T-helper 1 cell treated with Interleukin-12 subunit alpha and Interleukin-12 subunit beta and Interleukin-4 antibody, amounts not matched to agents 30 ng/mL and 1 ng/mL, for 36 hours (primary cell): ENCODE measurements around the gene ARPC1B. TPM values are rescaled to one million over a fixed set of nuclear protein-coding genes. Genes with fewer than 3 reads are reported as not detected.
"Not testable (repeated sequence)": the region's sequence is repeated elsewhere in the genome, so short reads cannot be mapped to it uniquely, and the experiment has no call there.

Source experiments
- intact Hi-C: fragments of 100-400 bp; cut with micrococcal nuclease; formaldehyde crosslinking; loops from one replicate; pipeline ENCODE4 v1.15.1; 2024
- total RNA-seq: library from RNA; stranded (reverse); gene quantifications from 2 replicates; pipeline ENCODE4 v1.2.3, GENCODE V29; 2022

The ARPC1B gene
- total RNA-seq, 1 donor from 2014 or later: 405 TPM

DNA sequence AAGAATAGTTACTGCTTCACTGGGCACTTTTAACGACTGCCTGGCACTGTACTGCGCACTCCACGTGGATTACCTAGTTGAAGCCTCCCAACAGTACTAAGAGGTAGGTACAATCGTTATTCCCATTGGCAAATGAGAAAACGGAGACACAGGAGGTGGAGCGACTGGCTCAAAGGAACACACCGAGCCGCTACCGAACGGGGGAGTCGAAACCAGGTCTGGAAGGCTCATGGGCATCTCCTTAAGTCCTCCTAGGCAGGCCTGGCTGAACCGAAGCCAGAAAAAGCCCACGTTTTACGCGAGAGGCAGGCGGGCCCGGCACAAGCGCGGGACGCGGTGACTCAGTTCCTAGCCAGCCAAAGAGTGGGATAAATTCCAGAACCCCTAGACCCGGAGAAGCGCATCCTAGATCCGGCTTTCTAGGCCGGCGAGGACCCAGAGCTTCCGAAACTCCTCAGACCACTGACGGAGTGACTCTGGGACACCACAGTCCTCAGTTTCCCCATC is 33.4 kb downstream of the ARPC1B start:
- intact Hi-C loops: loop anchor here (1.0 to 10.0 kb wide), 14 partner anchors 15 to 1020 kb away; partner anchors contain the start of genes ARPC1B, ATP5MF, CPSF4 and PTCD1

DNA sequence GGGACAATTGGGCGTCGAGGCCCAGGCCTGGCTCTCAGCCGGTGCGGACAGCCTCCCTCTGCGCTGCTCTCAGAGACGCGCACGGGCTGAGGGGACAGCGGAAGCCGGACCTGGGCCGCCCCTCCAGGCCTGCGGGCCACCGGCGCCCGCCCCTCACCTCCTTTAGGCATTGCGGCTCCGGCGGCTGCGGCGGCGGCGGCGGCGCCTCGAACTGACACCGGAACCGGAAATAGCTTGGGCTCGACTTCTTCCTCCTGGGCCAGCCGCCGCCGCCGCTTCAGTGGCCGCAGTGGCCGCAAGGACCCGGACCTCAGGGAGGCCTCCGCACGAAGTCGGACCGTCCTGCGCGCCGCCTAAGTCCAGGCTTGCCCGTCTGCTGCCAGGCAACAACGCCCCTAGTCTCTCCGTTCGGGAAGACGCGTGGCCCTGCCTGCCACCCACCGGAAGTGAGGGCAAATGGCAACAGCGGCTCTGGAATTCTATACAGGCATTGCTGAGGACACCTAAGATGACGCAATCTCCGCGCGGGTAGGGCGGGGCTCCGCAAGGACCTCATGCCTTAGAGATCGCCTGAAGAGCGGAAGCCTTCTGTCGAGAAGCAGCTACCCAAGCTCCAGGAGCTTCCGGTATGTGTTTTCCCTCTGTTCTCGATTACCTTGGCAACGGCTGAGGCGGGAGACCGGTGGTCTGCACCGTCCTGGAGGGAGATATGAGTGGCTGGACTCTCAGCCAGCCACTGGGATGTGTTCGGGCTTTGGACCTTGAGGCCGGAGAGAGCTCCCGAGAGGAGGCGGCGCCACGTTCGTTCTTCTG is 34.1 kb downstream of the ARPC1B start, which contains the start of the genes BUD31 and PDAP1:
Gene BUD31, plus strand, starts transcription at position 591 of the 813 bp plus-strand sequence. CDS start 2,124 bp downstream, outside the sequence.
Gene PDAP1, minus strand, starts transcription at position 219 of the 813 bp plus-strand sequence. Its CDS starts 49 bp downstream, at position 170.
- intact Hi-C loops: loop anchor here (1.0 to 10.0 kb wide), 15 partner anchors 15 to 1020 kb away; partner anchors contain the start of genes ARPC1B, ATP5MF, CPSF4 and PTCD1

DNA sequence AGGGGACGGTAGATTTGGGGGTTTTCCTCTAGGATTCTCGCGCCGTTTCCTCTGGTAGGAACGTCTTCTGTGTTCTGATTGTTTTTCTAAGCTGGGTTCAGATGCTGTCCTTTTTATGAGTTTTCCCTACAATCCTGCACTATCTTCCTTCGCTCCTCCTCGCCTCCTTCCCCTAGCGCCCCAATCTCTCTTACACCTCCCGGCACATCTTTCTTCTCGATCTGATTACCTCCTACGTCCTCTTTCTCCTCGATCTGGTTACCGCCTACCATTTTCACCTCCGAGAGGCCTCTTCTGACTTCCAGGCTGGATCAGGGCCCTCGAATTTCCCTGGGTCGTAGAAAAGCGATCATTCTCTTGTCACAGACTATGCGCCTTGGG is 34.7 kb downstream of the ARPC1B start:
- intact Hi-C loops: loop anchor here (1.0 to 10.0 kb wide), 5 partner anchors 208 to 673 kb away; partner anchors contain the start of genes TRIM4, ZKSCAN1, ZNF3 and ZSCAN25

DNA sequence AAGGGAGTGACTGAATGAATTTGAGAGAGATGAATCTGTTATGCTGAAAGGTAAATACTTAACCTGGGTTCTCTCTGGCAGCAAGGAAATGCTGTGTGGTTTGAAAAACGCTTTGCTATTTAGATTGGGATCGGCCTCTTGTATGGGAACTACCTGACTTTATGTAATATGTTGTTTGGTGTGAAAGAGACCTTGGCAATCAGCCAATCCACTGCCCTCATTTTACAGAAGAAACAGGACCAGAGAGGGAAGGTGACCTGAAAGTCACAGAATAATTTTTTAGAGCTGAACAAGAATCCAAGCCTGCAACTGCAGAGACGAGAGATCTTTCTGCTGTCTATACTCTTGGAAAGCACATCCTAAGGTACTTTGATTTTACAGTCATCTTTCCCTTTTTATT is 35.3 kb downstream of the ARPC1B start:
- intact Hi-C loops: loop anchor here (1.0 to 10.0 kb wide), 5 partner anchors 207 to 672 kb away; partner anchors contain the start of genes TRIM4, ZKSCAN1, ZNF3 and ZSCAN25

DNA sequence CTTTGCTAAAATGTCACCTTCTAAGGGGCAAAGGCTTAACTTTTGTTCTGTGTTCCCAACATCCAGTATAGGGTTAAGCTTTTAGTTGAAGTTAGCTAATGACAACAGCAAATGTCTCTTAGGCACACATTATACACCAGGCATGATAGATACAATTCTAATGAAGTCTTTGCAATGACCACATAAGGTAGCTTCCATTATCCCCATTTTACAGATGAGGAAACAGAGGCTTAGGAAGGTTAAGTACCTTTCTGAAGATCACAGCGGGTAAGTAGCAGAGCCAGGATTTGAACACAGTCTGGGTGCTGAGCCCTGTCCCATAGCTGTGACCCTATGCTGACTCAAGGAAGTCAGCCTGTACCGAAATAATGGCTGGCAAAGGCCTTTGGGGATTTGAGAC is 36.1 kb downstream of the ARPC1B start:
- intact Hi-C loops: no loop called here

DNA sequence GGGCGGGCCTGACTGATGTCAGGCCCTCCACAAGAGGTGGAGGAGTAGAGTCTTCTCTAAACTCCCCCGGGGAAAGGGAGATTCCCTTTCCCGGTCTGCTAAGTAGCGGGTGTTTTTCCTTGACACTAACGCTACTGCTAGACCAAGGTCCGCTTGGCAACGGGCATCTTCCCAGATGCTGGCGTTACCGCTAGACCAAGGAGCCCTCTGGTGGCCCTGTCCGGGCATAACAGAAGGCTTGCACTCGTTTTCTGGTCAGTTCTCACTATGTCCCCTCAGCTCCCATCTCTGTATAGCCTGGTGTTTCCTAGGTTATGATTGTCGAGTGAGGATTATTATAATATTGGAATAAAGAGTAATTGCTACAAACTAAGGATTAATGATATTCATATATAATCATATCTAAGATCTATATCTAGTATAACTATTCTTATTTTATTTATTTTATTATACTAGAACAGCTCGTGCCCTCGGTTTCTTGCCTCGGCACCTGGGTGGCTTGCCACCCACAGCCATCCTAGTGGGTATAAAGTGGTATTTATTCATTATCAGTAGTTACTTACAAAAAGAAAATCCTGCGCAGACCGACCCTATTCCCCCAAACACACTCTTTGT is 41.1 kb downstream of the ARPC1B start:
- intact Hi-C loops: not testable (repeated sequence)

DNA sequence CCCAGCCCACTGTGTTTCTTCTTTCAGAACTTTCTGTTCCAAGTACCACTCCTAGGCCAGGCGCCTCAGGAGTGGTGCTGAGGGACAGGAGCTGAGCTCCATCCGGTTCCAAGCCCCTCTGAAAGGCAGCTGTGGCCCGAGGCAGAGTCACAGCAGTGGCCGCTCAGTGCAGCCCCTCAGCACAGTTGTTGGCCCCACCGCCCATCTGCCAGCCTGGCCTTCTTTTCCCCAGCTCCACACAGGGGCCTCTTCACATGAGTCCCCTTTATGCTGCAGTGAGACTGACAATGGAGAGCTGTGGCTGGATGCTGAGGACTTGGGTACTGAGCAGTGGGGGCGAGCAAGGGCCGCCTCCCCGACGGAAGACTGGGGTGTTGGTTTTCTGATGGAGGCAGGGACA is 43.7 kb downstream of the ARPC1B start:
- intact Hi-C loops: no loop called here

DNA sequence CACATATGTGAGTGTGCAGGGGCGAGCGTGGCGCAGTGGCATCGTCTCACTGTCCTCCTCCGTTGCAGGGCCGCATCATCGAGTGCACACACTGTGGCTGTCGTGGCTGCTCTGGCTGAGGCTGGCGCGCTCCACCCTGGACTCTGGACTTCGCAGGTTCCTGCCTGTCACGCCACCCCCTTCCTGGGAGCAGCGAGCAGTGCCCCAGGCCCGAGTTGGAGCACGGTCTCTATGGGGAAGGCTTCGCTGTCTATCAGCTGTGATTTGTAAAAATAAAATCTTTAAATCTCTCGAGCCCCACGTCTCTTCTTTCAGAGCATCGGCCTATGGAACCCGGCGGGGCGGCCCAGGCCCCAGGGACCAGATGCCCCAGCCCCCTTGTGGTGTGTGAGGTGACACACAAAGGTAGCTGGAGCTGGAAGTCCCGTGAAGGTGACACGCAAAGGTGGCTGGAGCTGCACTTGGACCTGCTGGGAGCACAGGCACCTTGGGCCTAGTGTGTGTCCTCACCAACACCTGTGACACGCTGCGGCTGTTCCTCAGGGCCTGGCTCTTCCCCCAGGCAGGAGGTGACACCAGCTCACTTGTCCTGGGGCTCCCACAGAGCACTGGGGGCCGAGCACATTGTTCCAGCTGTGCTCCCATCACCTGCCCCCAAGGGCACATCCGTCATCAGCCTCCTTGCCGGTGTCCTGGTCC is 44.9 kb downstream of the ARPC1B start:
- intact Hi-C loops: no loop called here

DNA sequence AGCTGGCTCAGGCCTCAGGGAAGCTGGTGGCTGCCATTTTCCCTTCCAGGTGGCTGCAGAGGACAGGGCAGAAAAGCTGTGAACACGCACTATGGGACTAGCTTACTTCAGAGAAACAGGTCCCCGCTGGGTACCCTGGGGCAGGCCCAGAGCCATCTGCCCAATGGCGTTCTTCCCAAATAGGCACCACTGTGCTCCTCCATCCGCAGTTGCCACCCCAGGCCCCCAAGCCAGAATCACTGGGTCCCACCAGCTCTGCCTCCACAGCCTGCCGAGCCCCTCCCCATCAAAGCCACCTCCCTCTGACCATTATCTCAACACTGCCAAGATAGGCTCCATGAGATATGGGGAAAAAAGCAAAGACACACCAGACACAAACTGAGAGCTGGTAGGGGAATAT is 45.7 kb downstream of the ARPC1B start:
- intact Hi-C loops: no loop called here

DNA sequence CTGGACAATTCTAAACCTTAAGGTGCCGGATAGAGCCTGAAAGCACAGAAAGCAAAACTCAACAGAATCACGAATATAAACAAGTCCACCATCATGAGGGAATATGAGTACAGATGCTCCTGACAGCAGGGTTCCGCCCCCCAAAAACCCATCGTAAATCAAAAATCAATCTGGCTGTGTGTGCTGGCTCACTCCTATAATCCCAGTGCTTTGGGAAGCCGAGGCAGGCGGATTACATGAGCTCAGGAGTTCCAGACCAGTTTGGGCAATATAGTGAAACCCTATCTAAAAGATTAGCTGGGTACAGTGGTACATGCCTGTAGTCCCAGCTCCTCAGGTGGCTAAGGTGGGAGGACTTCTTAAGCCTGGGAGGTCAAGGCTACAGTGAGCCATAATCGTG is 46.5 kb downstream of the ARPC1B start:
- intact Hi-C loops: no loop called here

DNA sequence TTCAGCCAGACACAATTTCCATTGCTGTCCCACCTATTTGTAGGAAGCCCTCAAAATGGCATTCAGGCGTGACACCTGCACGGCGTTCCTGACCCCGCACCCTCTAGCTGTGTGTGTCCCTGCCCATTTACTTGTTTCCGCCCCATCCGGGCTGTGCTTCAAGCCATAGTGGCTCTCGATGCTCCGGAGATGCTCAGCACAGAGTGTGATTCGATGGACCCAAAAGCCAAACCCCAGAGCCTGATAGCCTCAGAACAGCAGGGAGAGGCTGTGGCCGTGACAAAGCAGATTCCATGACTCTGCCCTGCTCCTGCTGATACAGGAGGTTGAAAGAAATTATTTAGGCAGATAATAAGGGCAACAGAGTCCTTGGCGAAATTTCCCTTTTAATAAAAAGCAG is 47.7 kb downstream of the ARPC1B start:
- intact Hi-C loops: no loop called here

DNA sequence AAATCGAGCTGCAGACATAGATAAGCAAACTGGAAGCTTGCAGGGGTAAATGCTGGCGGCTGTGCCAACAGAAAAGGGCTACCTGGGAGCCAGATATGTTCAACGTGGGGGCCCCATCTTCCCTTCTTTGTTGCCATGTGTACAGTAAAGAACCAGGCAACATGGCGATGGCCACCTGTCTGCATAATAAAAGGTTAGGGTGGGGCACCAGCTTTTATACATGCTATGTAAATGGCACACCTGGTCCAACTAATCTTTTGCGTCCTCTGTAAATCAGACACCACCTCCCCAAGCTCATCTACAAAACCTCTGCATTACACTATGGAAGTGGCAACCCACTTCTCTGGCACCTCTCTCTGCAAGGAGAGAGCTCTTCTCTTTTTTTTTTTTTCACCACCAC is 48.1 kb downstream of the ARPC1B start:
- intact Hi-C loops: no loop called here

DNA sequence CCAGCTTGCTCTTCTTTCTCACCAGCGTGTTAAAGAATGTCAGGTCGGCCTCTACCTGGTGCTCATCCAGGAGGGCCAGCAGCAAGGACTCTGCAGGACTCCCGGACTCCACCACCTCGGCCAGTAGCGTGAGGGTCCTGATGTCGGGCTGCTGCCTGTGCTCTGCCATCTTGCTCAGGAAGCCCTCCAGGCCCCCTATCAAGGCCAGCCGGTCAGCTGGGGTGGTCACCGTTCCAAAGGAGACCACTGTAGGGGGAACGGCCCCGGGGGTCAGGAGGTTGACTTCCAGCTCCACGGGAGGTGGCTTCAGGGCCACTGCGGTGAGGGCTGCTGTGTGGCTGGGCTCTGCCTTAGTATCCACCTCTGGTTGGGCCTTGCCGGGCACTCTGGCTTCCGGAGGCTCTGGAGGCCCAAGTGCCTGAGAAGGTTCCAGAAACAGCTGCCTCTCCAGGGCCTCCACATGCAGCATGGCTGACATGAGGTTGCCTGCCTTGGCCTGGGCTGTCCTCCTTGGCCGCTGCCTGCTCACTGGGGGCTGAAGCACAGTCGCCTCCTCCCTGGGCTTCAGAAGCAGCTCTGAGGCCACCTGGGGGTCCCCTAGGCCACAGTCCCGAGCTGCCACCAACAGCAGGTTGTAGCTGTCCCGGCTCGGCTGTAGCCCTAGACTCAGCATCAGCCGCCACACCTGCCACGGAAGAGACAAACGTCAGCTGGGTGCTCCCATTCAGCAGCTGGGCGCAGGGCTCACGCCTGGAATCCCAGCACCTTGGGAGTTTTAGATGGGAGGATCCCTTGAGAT is 50.6 kb downstream of the ARPC1B start:
- intact Hi-C loops: no loop called here

DNA sequence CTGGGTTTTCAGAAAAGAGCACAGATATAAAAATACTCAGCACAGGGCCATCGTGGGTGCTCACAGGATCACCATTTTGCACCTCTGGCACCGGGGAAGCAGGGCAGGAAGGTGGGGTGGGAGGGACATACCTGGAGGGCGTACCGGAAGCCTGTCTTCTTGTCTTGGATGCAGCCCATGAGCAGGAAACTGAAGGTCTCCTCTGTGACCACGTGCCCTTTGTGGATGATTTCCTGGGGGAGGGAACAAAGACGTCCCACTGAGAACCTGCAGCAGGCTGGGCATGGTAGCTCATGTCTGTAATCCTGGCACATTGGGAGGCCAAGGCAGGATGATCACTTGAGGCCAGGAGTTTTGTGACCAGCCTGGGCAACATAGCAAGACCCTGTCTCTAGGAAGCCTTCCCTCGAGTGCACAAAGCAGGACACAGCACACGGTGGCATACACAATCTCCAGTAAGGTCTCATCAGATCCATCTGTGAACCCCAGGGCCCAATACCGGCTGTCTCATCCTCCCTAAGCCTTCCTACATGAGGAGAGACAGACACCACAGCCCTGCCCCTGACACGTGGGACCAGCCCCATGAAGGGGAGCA is 54.5 kb downstream of the ARPC1B start:
- intact Hi-C loops: no loop called here

DNA sequence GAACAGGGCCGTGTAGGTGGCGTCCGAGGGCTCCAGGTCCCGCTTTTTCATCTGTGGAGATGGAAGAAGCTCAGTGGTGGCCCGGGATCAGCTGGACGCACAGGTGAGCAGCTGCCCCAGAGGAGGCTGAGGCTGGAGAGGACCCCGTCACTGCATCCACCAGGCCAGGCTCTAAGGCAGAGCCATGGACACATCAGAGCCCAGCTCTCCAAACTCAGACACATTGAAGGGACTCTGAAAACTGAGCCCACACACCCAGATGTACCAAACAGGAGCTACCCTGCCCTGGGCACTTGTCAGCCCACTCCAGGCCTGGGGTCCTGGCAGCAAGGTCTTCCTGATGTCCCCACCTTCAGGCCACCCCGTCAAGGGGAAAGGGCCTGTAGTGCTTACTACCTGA is 55.2 kb downstream of the ARPC1B start:
- intact Hi-C loops: no loop called here

DNA sequence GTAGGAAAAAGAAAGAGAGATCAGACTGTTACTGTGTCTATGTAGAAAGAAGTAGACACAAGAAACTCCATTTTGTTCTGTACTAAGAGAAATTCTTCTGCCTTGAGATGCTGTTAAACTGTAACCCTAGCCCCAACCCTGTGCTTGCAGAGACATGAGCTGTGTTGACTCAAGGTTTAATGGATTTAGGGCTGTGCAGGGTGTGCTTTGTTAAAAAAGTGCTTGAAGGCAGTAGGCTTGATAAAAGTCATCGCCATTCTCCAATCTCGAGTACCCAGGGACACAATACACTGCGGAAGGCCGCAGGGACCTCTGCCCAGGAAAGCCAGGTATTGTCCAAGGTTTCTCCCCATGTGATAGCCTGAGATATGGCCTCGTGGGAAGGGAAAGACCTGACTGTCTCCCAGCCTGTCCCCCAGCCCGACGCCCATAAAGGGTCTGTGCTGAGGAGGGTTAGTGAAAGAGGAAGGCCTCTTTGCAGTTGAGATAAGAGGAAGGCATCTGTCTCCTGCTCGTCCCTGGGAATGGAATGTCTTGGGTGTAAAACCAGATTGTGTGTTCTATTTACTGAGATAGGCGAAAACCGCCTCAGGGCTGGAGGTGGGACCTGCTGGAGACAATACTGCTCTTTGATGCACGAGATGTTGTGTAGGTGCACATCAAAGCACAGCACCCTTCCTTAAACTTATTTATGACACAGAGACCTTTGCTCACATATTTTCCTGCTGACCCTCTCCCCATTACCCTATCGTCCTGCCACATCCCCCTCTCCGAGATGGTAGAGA is 57.4 kb downstream of the ARPC1B start:
- intact Hi-C loops: not testable (repeated sequence)

DNA sequence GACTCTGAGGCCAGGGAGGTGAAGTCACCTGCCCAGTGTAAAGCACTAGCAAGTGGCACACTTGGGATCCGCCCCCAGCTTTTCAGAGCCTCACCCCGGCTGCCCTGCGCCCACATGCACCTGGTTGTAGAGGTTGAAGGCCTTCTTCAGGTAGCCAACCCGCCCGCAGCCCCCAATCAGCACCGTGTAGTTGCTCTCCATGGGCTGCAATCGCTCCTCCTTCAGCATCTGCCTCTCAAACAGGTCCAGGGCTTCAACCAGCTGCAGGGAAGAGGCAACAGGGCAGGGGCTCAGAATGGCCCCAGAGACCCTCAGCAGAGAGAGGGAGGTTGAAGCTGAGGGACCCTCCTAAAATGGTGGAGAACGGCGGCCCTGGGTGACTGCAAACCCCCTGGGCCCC is 58.6 kb downstream of the ARPC1B start:
- intact Hi-C loops: no loop called here

DNA sequence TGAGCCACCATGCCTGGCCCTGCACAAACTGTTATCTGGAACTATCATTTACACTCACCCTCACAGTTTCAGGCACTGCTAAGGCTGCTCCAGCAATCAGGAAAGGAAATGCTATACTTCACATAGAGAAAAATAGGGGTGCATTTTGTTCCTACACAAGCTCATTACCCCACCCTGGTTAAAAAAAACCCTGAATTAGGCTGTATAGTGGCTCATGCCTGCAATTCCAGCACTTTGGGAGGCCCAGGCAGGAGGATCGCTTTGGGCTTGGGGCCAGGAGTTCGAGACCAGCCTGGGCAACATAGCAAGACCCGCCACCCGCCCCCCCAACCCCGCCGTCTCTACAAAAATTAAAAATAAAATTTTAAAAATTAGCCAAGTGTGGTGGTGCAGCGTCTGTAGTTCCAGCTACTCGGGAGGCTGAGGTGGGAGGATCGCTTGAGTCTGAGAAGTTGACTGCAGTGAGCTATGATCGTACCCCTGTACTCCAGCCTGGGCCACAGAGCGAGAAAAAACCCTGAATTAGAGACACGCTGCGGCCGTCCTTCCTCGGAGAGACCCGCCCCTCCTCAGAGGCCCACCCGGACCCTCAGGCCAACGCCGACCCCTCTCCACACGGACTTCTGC is 63.5 kb downstream of the ARPC1B start:
- intact Hi-C loops: loop anchor here (1.0 kb wide), 2 partner anchors 30 to 34 kb away; partner anchors contain the start of genes BUD31, PDAP1 and ZNF789
